PC-9 (cell line): Measurements from ENCODE around the gene UBR4. TPM values are rescaled to one million over a fixed set of nuclear protein-coding genes. Genes with fewer than 3 reads are reported as not detected.

Source experiments
- BruUV-seq: library from RNA; stranded (reverse); fragments of 400-500 nt; replicated peaks from 2 replicates; lab custom pipeline; 2021; lab: Mats Ljungman, UMichigan
- CTCF ChIA-PET: fragments of 300-600 bp; sonication (Branson Sonifier 250); formaldehyde crosslinking; loops from one replicate; lab custom pipeline; 2022; ENCODE audit warnings: antibody characterized with exemption; lab: Charles Lee
- POLR2A ChIA-PET: fragments of 300-600 bp; sonication (Branson Sonifier 250); formaldehyde crosslinking; loops from one replicate; lab custom pipeline; 2022; ENCODE audit warnings: antibody characterized with exemption; ENCODE audit not compliant: unreplicated experiment; lab: Charles Lee
- DNase-seq, 2 experiments: peaks; one replicate each; pipeline versions ENCODE4 v3.0.0 to v3.0.0-alpha.2; 2015 to 2022; ENCODE audit warnings: mixed read lengths in 1 of 2
- H2AFZ ChIP-seq: fragments of 200-600 bp; sonication (generic); 2 replicates; pipeline ENCODE4 v1.8.1; 2017; ENCODE audit warnings: antibody characterized with exemption
- H3F3A ChIP-seq: fragments of 200-600 bp; sonication (generic); 2 replicates; pipeline ENCODE4 v1.8.1; 2017; ENCODE audit warnings: antibody characterized with exemption, mild to moderate bottlenecking, low read depth; ENCODE audit not compliant: insufficient read depth
- H3K27ac ChIP-seq: fragments of 200-600 bp; sonication (generic); 2 replicates; pipeline ENCODE4 v1.6.1; 2016; ENCODE audit warnings: mixed run types
- H3K27me3 ChIP-seq: fragments of 200-600 bp; sonication (generic); 2 replicates; pipeline ENCODE4 v1.6.1; 2016; ENCODE audit warnings: low read depth, mixed run types; ENCODE audit not compliant: insufficient read depth
- H3K36me3 ChIP-seq: fragments of 200-600 bp; sonication (generic); 2 replicates; pipeline ENCODE4 v1.6.1; 2016; ENCODE audit warnings: low read depth, mixed run types
- H3K4me1 ChIP-seq: fragments of 200-600 bp; sonication (generic); replicated peaks from 2 replicates; pipeline ENCODE4 v1.6.1; 2016; ENCODE audit warnings: mixed run types; ENCODE audit not compliant: insufficient read depth
- H3K4me2 ChIP-seq: fragments of 200-600 bp; sonication (generic); 2 replicates; pipeline ENCODE4 v1.6.1; 2017; ENCODE audit warnings: mixed run types
- H3K4me3 ChIP-seq: fragments of 200-600 bp; sonication (generic); 2 replicates; pipeline ENCODE4 v1.6.1; 2016; ENCODE audit warnings: mixed run types
- H3K79me2 ChIP-seq: fragments of 200-600 bp; sonication (generic); 2 replicates; pipeline ENCODE4 v1.6.1; 2017; ENCODE audit warnings: low read depth, mixed run types
- H3K9me2 ChIP-seq: fragments of 200-600 bp; sonication (generic); 2 replicates; pipeline ENCODE4 v1.8.1; 2017; ENCODE audit warnings: mild to moderate bottlenecking; ENCODE audit not compliant: insufficient read depth
- H3K9me3 ChIP-seq: fragments of 200-600 bp; sonication (generic); 2 replicates; pipeline ENCODE4 v1.8.1; 2016; ENCODE audit warnings: low read depth; ENCODE audit not compliant: insufficient read depth
- H4K20me1 ChIP-seq: fragments of 200-600 bp; sonication (generic); 2 replicates; pipeline ENCODE4 v1.8.1; 2017; ENCODE audit not compliant: insufficient read depth
- CTCF ChIP-seq: fragments of 200-600 bp; sonication (generic); conservative IDR thresholded peaks from 2 replicates; pipeline ENCODE4 v1.6.1; 2017; ENCODE audit warnings: mixed run types, antibody characterized with exemption, mild to moderate bottlenecking, moderate library complexity
- EZH2 ChIP-seq: fragments of 200-600 bp; sonication (generic); IDR thresholded peaks from 2 replicates; pipeline ENCODE4 v1.8.0; 2017; ENCODE audit warnings: antibody characterized with exemption, low read depth
- intact Hi-C: fragments of 100-400 bp; cut with micrococcal nuclease; formaldehyde crosslinking; loops from one replicate; pipeline ENCODE4 v1.10.0; 2022; ENCODE audit not compliant: unreplicated experiment
- total RNA-seq: library from RNA; stranded (reverse); gene quantifications from 2 replicates; pipeline ENCODE4 v1.2.3, GENCODE V29; 2021

The UBR4 gene
- total RNA-seq, 1 experiment from 2014 or later, result 117 TPM

GRCh38 chr1:19197845-19198244 is 12.2 kb downstream of the UBR4 start:
- H3K4me2 ChIP-seq, result no peak overlapping the region
- intact Hi-C loops, result no loop called here
- no peaks in the 10 kb centered on the region for H3K9me2 ChIP-seq
- no peak overlapping the region for H3K4me3 ChIP-seq
- no peak overlapping the region for H3K27ac ChIP-seq
- H3K79me2 ChIP-seq, result peaks cover 16% of the 10 kb centered on the region
- no peaks in the 10 kb centered on the region for H3K9me3 ChIP-seq
- POLR2A ChIA-PET, result no interaction called here
- no peaks in the 10 kb centered on the region for H3K27me3 ChIP-seq
- no peak overlapping the region for H2AFZ ChIP-seq
- CTCF ChIA-PET, result no interaction called here
- TF ChIP-seq CTCF (no peak), EZH2 (no peak)
- H3K36me3 ChIP-seq, result peaks cover 12% of the 10 kb centered on the region; the same call in 1 of the 2 replicates
- H3K4me1 ChIP-seq, result no peaks in the 10 kb centered on the region
- H4K20me1 ChIP-seq, result peaks cover 29% of the 10 kb centered on the region
- no TSS peak for BruUV-seq
- H3F3A ChIP-seq, result no peaks in the 10 kb centered on the region
- DNase-seq, result no peak

DNA sequence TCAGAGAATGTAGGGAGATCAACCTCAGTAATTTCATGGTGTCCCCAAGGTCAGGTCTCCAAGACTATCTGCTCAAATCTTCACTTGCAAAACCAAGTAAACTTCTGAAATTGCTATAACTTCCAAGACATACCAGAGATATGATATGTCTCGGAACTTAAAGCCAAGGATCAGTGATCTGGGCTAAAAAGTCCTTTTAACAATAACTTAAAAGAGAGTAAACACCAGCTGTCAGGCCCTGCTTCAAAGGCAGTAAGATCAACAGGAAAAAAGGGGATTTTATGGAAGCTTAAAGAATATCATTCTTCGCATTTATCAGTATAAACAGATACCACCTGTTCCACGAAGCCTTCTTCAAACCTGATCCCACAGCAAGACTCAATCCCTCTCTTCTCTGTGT is 13.7 kb downstream of the UBR4 start:
- Histone ChIP-seq H3K9me3 (no peaks in the 10 kb centered on the region), H3K36me3 (peaks cover 12% of the 10 kb centered on the region; the same call in 1 of the 2 replicates), H2AFZ (no peak overlapping the region), H4K20me1 (peaks cover 14% of the 10 kb centered on the region), H3K4me3 (no peak overlapping the region), H3K79me2 (peaks cover 4% of the 10 kb centered on the region; the same call in 1 of the 2 replicates), H3K27ac (no peak overlapping the region), H3K9me2 (no peaks in the 10 kb centered on the region), H3F3A (no peaks in the 10 kb centered on the region), H3K4me1 (no peaks in the 10 kb centered on the region), H3K4me2 (no peak overlapping the region), H3K27me3 (no peaks in the 10 kb centered on the region)
- no TSS peak for BruUV-seq
- intact Hi-C loops, result no loop called here
- ChIA-PET CTCF (no interaction called here), POLR2A (interaction anchor here (0.9 kb wide), 1 partner anchor 10 kb away, joined by 4 read pairs; no protein-coding TSS in a partner anchor)
- no peak for DNase-seq
- TF ChIP-seq CTCF (no peak), EZH2 (no peak)

- H3K36me3 ChIP-seq, result peaks cover 6% of the 10 kb centered on the region; the same call in 1 of the 2 replicates
These were observed 17.1 kb downstream of the UBR4 start for GRCh38 chr1:19193004-19193403.

More at GRCh38 chr1:19193004-19193403, 17.1 kb downstream of the UBR4 start:
- no peak for DNase-seq
- Histone ChIP-seq H3K27me3 (no peaks in the 10 kb centered on the region), H4K20me1 (no peaks in the 10 kb centered on the region), H3K9me3 (no peaks in the 10 kb centered on the region), H3K27ac (no peak overlapping the region), H3K4me1 (no peaks in the 10 kb centered on the region), H3K4me2 (no peak overlapping the region), H2AFZ (no peak overlapping the region), H3F3A (no peaks in the 10 kb centered on the region), H3K79me2 (no peaks in the 10 kb centered on the region; the same call in 1 of the 2 replicates), H3K4me3 (no peak overlapping the region), H3K9me2 (no peaks in the 10 kb centered on the region)
- intact Hi-C loops, result loop anchor here (5.0 kb wide), 1 partner anchor 36 kb away; no protein-coding TSS in a partner anchor
- ChIA-PET CTCF (interaction anchor here (0.7 kb wide), 1 partner anchor 108 kb away, joined by 3 read pairs; no protein-coding TSS in a partner anchor), POLR2A (interaction anchor here (0.7 kb wide), 1 partner anchor 24 kb away, joined by 5 read pairs; no protein-coding TSS in a partner anchor)
- no TSS peak for BruUV-seq
- TF ChIP-seq CTCF (no peak), EZH2 (no peak)
